Stimulated activated CD4-positive, alpha-beta T cell treated with anti-CD3 and anti-CD28 coated beads, TNF-alpha, amount 100 ng/mL, for 4 hours (primary cell): Measurements from ENCODE around the gene ARHGDIA.

Experiments
- DNase-seq, 3 experiments: peaks; one replicate each; pipeline ENCODE4 v3.0.0-alpha.2; 2020; ENCODE audit warnings: low read depth in 3 of 3

ARHGDIA gene

GRCh38 chr17:81888988-81889595 is 18.0 kb upstream of the ARHGDIA start:
- no peak for DNase-seq

- DNase-seq, result no peak
Observed at GRCh38 chr17:81888105-81888987, 17.2 kb upstream of the ARHGDIA start.

- DNase-seq, result no peak
Observed at GRCh38 chr17:81885869-81886548, 14.9 kb upstream of the ARHGDIA start.

GRCh38 chr17:81885454-81885853 is 14.3 kb upstream of the ARHGDIA start:
- DNase-seq, result no peak

- DNase-seq, result no peak
Observed at GRCh38 chr17:81884968-81885367, 13.8 kb upstream of the ARHGDIA start.

- no peak for DNase-seq
Observed at GRCh38 chr17:81884520-81884919, 13.4 kb upstream of the ARHGDIA start.

GRCh38 chr17:81879121-81879520 is 8.0 kb upstream of the ARHGDIA start:
- DNase-seq, result no peak

GRCh38 chr17:81878294-81878693 is 7.2 kb upstream of the ARHGDIA start:
- no peak for DNase-seq

- no peak for DNase-seq
Observed at GRCh38 chr17:81877569-81877968, 6.4 kb upstream of the ARHGDIA start.

GRCh38 chr17:81871387-81872230 is 472 bp upstream of the ARHGDIA start:
- peak; percentile 93 to 96 (median 95) for DNase-seq

- no peak for DNase-seq
Observed at GRCh38 chr17:81870131-81870980, 781 bp downstream of the ARHGDIA start.

GRCh38 chr17:81869221-81870130 is 1.7 kb downstream of the ARHGDIA start:
- DNase-seq, result no peak

GRCh38 chr17:81868674-81869220 is 2.4 kb downstream of the ARHGDIA start:
- DNase-seq, result no peak

GRCh38 chr17:81867991-81868673 is 3.0 kb downstream of the ARHGDIA start:
- DNase-seq, result no peak

- DNase-seq, result no peak
Observed at GRCh38 chr17:81867170-81867990, 3.8 kb downstream of the ARHGDIA start.

- no peak for DNase-seq
Observed at GRCh38 chr17:81866440-81867169, 4.5 kb downstream of the ARHGDIA start.

GRCh38 chr17:81865733-81866439 is 5.3 kb downstream of the ARHGDIA start:
- DNase-seq, result no peak
